Stimulated activated naive CD4-positive, alpha-beta T cell treated with Interleukin-2 at 50 U/mL for 16 hours (primary cell): ENCODE data around the gene RNF144B.
"Not testable (repeated sequence)": the region's sequence is repeated elsewhere in the genome, so short reads cannot be mapped to it uniquely, and the experiment has no call there.

ENCODE experiments used
- DNase-seq: peaks from one replicate; lab custom pipeline; 2025; lab: John Stamatoyannopoulos, UW

The RNF144B gene

DNA sequence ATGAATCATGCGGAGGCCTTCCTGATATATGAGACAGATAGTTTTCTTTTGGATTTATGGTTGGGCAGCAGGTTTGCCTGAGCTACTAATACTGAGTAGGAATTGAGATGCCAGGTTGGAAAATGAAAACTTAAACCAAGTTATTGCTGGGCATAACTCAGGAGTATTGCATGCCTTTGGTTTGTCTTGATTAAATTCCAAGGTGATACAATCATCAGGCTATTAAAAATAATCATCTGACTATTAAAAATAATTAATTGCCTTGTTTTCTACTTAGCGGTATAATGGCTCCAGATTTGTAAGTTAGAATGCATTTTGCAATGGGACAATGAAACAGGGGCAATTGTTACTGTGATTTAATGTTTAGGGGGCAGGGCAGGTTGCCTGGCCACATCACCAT is 15.5 kb upstream of the RNF144B start:
- DNase-seq = no peak

DNA sequence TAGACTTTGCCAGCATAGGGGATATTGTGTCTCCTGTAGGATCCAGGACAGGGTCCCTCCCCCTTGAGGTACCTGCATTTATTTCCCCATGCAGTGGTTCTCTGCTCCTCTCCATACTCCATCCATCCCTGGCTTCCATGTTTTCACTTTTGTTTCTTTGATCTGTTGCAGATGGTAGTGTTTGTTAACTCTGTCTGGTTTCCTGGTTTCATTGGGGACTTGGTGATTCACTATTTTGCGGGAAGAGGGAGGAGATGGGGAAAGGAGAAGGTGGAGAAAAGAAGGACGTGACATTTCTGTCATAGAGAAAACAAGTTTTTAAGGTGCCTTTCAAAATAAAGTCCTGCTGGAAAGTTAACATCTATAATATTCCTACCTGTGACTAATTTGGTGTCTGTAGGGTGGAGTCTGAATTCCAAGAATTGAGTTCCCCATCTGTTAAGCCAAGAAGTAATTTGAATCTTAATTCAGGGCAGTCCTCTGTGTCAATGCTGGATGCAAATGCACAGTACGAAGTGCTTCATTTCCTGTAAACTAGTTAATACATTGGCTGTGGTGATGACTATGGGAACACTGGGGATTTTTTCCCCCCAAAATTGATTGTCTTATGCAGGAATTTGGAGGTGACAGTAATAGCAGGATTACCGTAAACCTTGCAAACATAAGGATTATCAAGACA is 6.9 kb upstream of the RNF144B start:
- DNase-seq = no peak

DNA sequence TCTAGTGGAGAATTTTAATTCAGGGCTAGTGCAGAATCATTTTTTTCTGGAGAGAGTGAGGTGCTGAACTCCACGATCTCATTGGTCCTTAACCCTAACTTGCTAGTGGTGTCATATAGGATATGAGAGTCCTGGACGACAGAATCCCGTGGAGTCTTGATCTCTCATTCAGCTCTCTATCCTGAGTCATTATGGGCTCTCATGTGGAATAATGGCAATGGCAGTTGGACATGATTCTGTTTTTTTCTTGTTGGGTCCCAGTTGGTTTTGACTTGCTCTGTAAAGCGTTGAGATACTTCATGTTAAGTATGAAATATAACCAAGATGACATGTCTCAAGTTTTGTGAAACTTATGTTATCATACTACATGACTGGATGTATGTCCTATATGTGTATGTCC is 6.3 kb upstream of the RNF144B start:
- DNase-seq = no peak

DNA sequence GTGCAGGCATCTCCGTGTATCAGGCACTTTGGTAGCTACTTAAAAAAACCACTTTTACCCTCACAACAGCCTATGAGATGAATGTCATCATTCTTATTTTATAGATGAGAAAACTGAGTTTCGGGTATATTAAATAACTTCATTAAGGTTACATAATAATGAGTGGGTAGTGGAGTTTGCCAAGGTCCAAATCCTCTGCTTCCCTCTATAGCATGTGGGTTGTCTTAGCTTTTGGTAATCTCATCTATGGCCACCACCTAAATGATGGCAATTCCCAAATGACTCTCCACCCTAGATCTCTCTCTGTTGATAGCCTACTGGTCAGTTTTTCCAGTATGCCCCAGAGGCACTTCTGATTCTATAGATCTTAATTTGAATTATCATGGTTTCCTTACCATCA is 3.7 kb upstream of the RNF144B start:
- DNase-seq = no peak

DNA sequence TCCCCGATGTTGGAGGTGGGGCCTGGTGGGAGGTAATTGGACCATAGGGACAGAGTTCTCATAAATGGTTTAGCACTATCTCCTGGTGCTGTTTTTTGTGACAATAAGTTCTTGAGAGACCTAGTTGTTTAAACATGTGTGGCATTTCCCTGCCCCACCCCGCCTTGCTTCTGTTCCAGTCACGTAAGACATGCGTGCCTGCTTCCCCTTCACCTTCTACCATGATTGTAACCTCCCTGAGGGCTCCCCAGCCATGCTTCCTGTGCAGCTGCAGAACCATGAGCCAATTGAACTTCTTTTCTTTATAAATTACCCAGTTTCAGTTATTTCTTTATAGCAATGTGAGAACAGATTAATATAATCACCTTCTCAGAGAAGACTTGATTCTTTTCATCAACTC is 2.5 kb upstream of the RNF144B start:
- no peak for DNase-seq

DNA sequence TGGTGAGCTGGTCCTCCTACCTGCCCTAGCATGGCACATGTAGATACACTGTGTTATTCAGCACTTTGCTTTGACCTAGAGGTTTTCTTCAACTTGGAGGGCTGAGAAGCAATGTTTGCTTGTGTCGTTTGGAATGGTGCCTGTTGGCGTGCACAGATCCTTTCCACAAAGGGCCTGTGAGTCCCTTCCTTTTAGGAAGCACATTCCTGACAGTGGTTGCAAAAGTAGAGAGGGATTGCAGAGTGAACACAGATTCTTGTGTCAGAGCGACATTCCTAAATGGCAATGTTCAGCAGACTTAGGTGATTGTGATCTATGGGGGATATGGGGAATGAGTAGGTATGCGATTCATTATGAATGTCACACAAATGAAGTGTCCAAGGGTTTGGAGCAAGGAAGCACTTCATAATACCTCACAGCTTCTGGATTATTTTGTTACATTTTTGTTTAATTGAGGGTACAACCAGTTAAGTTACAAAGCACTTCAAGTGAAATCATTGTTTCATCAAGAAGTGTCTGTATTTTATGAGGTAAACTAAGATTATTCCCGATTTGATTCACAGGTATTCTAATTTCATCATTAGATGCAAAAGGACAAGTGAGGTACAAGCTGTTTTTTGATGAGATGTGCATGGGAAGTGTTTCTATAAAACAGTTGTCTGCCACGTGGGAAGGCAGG is 713 bp upstream of the RNF144B start:
- no peak for DNase-seq

DNA sequence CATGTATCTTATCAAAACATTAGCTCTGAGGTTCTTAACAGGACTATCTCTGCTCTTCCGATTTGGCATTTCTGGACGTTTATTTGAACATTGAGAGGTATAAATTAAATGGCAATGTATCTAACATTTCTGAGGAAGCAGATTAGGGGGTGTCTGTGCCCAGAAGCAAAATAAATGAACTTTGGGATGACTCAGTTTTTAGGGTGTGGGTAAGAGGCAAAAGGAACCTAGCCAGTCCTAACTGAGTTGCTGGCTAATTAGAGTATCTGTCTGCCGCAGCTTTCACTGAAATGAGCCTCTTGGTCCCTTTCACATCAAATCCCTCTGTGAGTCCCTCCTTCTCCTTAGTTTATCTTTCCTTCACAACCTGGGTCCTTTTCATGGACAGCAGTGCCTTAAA is 1.1 kb downstream of the RNF144B start:
- DNase-seq = no peak

DNA sequence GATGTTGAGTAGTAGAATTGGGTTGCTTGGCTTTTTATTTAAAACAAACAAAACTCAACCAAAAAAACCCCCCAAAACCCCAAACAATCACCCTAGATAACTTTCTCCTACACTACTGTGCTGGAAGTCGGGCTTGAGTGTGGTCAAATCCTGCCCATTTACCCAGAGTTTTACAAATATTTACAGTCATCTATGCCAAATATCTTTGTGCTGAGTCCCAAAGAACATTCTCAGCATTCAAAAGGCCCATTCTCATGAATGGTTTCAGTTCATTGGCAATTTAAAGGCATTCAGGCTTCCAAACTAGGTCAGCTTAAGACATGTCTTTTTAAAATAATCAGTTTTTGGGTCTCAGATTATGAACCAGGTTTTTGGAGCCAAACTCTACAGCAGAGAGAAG is 1.8 kb downstream of the RNF144B start:
- no peak for DNase-seq

DNA sequence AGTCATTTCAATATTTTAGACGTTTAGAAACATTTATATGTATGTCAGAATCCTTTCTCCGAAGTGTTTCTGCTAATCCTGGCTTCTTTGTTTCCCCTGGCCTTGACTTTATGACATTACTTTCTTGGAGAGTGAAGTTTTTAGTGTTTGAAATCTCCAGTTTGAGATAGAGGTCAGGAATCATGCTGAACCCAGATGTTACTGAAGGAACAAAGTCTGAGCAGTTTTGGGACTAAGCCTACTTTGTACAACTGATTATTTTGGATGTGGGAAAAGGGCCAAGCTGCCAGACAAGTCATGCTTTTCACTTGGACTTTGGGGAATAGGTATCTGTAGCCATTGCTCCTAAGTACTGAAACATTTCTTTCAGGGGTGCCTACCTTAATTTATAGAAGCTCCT is 2.3 kb downstream of the RNF144B start:
- no peak for DNase-seq

DNA sequence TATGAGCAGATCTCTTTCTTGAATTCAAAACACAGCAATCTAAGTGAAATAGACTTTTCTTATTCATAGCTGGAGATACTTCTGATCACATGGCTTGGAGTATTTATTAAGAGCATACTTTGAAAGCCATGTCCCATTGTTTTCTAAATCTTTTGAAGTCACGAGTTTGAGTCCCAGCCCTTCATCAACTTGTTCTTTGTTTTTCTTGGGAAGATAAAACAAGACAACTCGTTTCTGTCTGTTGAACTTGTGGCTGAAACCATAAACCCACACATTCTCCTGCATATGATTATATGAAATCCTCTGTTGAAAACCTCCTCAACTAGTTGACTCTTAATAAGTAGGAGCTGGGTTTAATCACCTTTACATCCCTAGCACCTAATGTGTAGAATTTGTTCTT is 3.3 kb downstream of the RNF144B start:
- no peak for DNase-seq

DNA sequence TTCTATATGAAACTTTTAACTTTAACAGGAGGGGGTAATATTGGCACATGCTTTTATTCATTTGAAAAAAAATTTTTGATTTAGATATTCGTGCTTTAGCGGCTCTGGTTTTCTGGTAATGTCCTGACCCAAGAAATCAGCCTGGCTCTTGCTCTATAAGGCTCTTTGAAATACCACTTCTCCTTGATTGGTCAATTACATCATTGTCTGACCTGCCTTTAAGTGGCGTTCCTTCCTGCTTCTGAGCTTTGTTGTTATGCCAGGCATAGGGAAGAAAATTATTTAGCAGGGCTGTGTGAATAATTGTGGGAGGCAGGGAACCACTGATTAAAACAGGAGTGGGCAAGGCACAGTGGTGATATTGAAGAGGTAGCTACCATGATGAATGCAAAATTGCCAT is 3.9 kb downstream of the RNF144B start:
- DNase-seq = no peak

DNA sequence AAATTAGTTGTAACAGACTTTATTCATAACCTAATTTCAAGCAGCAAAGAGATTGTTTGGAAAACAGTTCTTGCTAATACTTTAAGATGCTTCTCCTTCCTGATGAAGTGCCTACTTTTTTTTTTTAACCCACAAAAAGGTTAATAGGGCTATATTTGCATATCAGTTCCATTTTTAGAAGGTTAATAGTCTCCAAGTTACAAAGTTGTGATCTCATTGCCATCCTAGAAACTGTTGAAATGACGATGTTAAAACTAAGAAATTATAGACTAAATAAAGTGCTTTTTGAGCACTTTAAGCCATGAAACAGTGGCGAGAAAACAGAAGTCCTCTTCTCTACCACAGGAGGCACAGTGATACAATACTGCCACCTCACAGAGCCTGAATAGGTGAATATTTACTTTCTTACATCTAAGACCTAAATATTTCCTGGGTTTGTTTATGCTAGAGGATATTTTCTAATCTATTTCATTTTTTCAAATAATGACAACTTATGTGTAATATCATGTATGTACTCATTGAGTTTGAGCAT is 5.3 kb downstream of the RNF144B start:
- no peak for DNase-seq

DNA sequence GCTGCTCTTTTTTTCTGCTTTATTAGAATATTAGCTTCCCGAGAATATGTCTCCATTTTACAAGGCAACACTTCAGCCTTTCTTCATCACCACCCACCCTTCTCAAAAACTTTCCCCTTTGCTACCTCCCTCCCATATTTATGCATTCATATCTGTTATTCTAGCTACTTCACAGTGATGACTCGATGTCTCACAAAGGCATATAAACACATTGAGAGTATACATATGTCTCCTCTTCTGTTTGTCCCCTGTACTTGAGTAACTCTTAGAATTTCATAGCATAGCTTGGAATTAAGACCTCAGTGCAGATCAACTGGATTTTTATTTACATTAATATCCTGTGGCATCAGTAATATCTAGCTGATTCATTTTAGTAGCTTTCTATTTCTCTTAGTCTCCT is 6.5 kb downstream of the RNF144B start:
- no peak for DNase-seq

DNA sequence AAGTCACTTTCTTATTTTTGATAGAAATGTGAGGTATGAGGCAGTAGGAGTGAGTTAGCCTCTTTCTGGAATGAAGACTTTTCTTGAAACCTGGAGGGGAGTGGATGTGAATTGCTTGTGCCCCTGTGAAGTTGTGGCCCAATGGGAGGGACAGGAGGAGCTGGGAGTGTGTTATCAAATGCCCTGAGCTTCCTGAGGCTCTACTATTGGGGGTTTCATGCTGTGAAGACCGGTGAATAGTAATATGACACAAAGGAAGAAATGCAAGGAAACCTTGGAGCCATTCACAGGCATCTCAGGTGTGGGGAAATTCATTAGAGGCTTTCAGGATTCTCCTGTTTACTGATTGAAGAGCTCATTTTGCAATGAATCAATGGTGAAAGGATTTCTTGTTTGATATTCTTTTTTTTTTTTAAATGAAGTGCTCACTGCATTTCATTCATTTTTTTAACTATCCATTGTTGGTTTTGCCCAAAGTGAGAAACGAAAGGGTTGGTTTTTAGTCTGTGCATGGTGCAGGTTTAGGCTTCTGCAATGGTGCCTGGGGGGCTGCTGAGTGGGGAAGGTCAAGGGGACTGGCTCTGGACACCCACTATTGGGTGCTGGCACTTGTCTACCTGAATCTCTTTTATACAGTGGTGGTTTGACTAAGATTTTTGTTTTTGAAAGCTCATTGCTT is 8.2 kb downstream of the RNF144B start:
- DNase-seq = no peak

DNA sequence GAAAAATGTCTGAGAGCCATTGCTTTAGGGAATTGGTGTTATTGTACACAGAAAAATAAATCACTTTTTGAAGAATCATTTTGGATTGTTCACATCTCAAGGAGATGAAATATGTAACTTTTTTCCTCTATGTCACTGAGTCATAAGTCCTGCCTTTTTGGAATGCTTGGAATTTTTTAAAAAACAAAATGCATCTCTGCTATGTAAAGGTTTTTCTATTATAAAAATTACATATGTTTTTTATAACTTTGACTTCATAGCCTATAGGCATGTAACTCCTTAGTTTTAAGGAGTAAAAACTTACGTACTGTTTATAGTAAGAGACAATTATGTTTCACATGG is 8.7 kb downstream of the RNF144B start:
- DNase-seq = no peak

DNA sequence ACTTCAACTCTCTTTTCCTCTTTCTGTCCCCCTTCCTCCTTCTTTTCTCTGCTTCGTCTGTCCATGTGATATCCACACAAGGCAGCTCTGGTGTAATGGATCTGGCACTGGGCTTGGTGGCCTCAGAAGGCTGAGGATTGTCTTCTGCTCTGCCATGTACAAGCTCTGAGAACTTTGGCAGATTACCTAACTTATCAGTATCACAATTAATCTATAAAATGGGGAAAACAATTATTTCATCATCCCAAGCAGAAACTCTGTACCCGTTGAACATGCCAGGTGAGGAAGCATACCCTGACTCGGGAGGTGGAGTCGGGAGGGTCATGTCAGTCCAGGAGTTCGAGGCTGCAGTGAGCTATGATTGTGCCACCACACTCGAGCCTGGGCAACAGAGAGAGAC is 10.6 kb downstream of the RNF144B start:
- DNase-seq = no peak

DNA sequence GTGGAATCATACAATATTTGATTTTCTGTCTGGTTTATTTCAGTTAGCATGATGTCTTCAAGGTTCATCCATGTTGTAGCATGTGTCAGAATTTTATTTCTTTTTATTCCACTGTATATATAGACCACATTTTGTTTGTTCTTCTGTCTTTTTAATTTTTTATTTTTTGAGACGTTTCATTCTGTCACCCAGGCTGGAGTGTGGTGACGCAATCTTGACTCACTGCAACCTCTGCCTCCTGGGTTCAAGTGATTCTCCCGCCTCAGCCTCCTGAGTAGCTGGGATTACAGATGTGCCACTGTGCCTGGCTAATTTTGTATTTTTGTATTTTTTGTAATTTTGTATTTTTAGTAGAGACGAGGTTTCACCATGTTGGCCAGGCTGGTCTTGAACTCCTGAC is 11.1 kb downstream of the RNF144B start:
- not testable (repeated sequence) for DNase-seq

DNA sequence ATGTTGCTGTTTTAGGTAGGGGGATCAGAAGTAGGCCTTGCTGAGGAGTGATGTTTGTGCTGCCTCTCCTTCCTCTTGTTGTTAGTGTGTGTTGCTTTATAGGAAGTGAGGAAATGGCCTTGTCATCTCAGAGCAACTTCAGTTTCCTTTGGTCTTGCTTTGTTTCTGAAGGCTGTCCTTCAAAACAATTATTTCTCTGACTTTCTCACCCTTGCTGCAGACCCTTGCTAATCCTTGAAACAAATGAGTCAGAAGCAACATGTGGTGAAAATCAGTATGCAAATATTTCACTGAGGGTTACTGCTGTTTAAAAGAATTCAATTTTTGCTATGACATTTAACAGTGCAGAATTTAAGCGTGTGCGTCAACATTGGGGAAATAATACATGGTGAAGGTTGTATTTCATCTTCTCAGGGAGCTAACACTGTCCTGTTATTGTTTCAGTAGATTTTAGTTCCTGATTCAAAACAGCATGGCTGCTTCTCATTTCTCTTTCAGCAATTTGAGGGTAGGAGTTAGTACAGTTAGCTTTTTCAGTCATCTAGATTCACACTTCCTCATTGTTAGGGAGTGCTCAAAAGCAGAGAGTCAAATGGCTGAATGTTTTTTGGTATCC is 13.8 kb downstream of the RNF144B start:
- DNase-seq = no peak

DNA sequence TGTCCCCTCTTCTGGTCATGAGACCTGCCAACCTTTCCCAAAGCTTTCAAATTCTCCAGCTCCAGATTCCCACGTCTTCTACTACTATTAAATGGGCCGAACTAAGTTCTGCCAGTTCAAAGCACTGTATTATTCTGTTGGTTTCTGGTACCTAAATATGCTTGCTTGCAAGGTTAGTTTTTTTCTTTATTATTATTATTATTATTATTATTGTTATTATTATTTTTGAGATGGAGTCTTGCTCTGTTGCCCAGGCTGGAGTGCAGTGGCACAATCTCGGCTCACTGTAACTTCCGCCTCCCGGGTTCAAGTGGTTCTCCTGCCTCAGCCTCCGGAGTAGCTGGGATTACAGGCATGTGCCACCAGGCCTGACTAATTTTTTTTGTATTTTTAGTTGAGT is 17.8 kb downstream of the RNF144B start:
- DNase-seq = not testable (repeated sequence)

DNA sequence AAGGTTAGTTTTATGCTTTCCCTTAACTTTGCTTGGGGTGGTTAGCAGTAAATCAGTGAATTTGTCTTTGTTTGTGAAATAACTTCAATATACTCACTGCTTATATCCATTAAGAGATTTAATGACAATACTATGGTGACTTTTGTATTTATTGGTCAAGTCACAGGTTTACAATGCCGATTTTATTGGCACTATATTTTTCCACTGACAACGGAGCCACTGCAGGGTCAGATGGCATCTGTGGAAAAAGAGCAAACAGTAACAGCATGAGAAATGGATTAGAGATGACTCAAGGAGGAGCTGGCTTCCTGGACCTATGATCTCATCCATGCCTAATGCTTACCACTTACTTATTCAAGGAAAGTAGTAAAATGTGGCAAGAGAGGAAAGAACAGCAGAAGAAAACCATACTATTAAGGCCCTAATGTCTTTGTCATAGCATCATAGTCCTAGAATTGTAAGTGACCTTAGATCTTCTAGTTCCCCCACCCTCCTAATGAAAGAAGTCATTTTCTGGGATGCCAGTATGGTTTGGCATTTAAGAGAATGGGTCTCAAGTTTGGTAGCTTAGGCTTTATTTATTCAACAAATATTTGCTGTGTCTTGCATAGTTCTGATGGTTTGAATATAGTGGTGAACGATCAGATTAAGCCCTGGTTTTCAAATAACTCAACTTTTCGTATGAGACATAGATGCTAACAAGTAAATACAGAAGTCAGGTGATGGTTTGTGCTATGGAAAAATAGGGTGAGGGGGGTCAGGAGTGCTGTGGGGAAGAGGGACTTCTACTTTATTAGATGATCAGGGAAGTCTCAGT is 18.5 kb downstream of the RNF144B start:
- DNase-seq = no peak

DNA sequence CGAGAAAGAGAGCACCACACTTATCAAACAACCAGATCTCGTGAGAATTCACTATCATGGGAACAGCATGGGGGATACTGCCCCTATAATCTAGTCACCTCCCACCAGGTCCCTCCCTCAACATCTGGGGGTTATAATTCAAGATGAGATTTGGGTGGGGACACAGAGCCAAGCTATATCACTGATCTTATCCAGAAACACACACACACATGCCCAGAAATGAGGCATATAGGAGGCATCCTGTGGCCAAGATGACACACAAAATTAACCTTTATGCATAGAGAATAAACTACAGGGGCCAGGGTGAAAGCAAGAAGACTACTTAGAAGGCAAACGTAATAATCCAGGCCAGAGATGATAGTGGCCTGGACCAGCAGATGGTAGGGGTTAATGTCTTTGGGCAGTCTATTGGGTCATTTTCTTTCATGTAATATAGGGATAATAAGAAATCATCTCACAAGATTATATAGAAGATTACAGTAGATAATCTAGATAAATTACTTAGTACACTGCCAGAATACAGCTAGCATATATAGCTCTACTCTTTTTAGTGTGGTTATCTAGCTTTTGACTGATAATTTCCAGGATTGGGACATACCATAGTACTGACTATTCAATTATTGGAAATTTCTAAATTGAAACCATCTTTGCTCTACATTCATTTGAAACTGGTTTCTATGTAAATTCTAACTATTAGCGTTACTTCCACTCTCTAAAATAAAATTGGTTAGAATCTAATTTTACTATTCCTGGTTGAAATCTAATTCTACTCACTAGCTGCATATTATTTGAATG is 20.0 kb downstream of the RNF144B start:
- DNase-seq = no peak
